HepG2 (cell line): ENCODE measurements around the gene EVA1C. TPM values are rescaled to one million over a fixed set of nuclear protein-coding genes. Genes with fewer than 3 reads are reported as not detected.

ENCODE experiments used
- ATF7 ChIP-seq, 2 experiments: fragments of 450-650 bp in 1 of 2; sonication (generic) in 1 of 2; formaldehyde crosslinking in 1 of 2; IDR thresholded peaks; 2 replicates each; pipeline versions ENCODE4 v1.4.0 to v1.6.1; 2016 to 2020; ENCODE audit warnings: antibody characterized with exemption in 1 of 2, mild to moderate bottlenecking in 1 of 2, missing genetic modification reagents in 1 of 2
- BRCA1 ChIP-seq: sonication (generic); formaldehyde crosslinking; IDR thresholded peaks from 2 replicates; pipeline ENCODE4 v1.4.0; 2020; ENCODE audit warnings: missing genetic modification reagents
- CBX2 ChIP-seq, 2 experiments: fragments of 200-600 bp in 1 of 2; sonication (generic); formaldehyde crosslinking in 1 of 2; IDR thresholded peaks; 2 replicates each; pipeline versions ENCODE4 v1.7.0 to v1.8.1; 2018 to 2022; ENCODE audit warnings: low read depth in 2 of 2, low read length in 1 of 2, mild to moderate bottlenecking in 1 of 2, missing genetic modification reagents in 1 of 2
- FOSL2 ChIP-seq: sonication (generic); formaldehyde crosslinking; IDR thresholded peaks from 2 replicates; pipeline ENCODE4 v1.4.0; 2020; ENCODE audit warnings: missing genetic modification reagents
- FOXP4 ChIP-seq: sonication (generic); formaldehyde crosslinking; IDR thresholded peaks from 2 replicates; pipeline ENCODE4 v1.4.0; 2020; ENCODE audit warnings: missing genetic modification reagents
- NFKB2 ChIP-seq: sonication (generic); formaldehyde crosslinking; IDR thresholded peaks from 2 replicates; pipeline ENCODE4 v1.4.0; 2020; ENCODE audit warnings: missing genetic modification reagents, borderline replicate concordance
- NONO ChIP-seq, 2 experiments: fragments of 450-650 bp in 1 of 2; sonication (generic) in 1 of 2; formaldehyde crosslinking in 1 of 2; IDR thresholded peaks in 1 of 2; conservative IDR thresholded peaks in 1 of 2; 2 replicates each; pipeline versions ENCODE4 v1.6.1 to v1.8.0; 2017 to 2022; ENCODE audit warnings: mild to moderate bottlenecking in 1 of 2, missing genetic modification reagents in 1 of 2, moderate library complexity in 1 of 2
- NR3C1 ChIP-seq: sonication (generic); formaldehyde crosslinking; IDR thresholded peaks from 2 replicates; pipeline ENCODE4 v1.4.0; 2020; ENCODE audit warnings: missing genetic modification reagents
- ZNF432 ChIP-seq: sonication (generic); formaldehyde crosslinking; IDR thresholded peaks from 2 replicates; pipeline ENCODE4 v1.5.0; 2020; ENCODE audit warnings: missing genetic modification reagents, mild to moderate bottlenecking, borderline replicate concordance
- ZNF552 ChIP-seq: sonication (generic); formaldehyde crosslinking; IDR thresholded peaks from 2 replicates; pipeline ENCODE4 v1.9.0; 2022; ENCODE audit warnings: missing genetic modification reagents, mild to moderate bottlenecking, borderline replicate concordance
- polyA plus RNA-seq, 8 experiments: library from polyadenylated mRNA; depleted of rRNA in 3 of 8; stranded (reverse) in 7 of 8; unstranded in 1 of 8; fragments of >200 nt; fragmentation: Illumina TruSeq in 4 of 8; extraction: Trizol in 4 of 8; gene quantifications; 2 replicates each; pipeline versions ENCODE4 v1.2.1 to v1.2.3, GENCODE V29; 2011 to 2016; ENCODE audit warnings: low read depth in 4 of 8, missing spikeins in 1 of 8, mixed read lengths in 1 of 8; ENCODE audit not compliant: insufficient read depth in 1 of 8
- total RNA-seq, 5 experiments: library from RNA; depleted of rRNA; stranded (reverse); fragments of >200 nt; fragmentation: Illumina TruSeq; extraction: Trizol; gene quantifications; 2 replicates each; pipeline ENCODE4 v1.2.3, GENCODE V29; 2016; ENCODE audit warnings: low read depth in 1 of 5
- TF ChIP-seq, protein P1 (sequence below): sonication (generic); formaldehyde crosslinking; IDR thresholded peaks from 2 replicates; pipeline ENCODE4; 2020; ENCODE audit warnings: missing genetic modification reagents, mild to moderate bottlenecking, borderline replicate concordance
- TF ChIP-seq, protein P2 (sequence below): IDR thresholded peaks from 2 replicates; pipeline ENCODE4 v1.6.1; 2016; ENCODE audit warnings: control low read depth

The EVA1C gene
- total and polyA plus RNA-seq, 2 of the 13 experiments (the other 11 are each of a cell fraction or from before 2014, with no cell fraction given) = 0.29 to 0.34 TPM

GRCh38 chr21:32544697-32545096, 132.2 kb downstream of the EVA1C start (continued):
- TF ChIP-seq, protein P1, sequence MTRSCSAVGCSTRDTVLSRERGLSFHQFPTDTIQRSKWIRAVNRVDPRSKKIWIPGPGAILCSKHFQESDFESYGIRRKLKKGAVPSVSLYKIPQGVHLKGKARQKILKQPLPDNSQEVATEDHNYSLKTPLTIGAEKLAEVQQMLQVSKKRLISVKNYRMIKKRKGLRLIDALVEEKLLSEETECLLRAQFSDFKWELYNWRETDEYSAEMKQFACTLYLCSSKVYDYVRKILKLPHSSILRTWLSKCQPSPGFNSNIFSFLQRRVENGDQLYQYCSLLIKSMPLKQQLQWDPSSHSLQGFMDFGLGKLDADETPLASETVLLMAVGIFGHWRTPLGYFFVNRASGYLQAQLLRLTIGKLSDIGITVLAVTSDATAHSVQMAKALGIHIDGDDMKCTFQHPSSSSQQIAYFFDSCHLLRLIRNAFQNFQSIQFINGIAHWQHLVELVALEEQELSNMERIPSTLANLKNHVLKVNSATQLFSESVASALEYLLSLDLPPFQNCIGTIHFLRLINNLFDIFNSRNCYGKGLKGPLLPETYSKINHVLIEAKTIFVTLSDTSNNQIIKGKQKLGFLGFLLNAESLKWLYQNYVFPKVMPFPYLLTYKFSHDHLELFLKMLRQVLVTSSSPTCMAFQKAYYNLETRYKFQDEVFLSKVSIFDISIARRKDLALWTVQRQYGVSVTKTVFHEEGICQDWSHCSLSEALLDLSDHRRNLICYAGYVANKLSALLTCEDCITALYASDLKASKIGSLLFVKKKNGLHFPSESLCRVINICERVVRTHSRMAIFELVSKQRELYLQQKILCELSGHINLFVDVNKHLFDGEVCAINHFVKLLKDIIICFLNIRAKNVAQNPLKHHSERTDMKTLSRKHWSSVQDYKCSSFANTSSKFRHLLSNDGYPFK (CRISPR knock-in tag) = no peak
- TF ChIP-seq NFKB2 (CRISPR knock-in tag) (no peak), BRCA1 (CRISPR knock-in tag) (no peak), CBX2 (IDR thresholded peaks at IDR 0.05; ENCODE audit: low read depth, low read length) (no peak), CBX2 (CRISPR knock-in tag; IDR thresholded peaks at IDR 0.05; ENCODE audit: low read depth) (no peak), ZNF552 (CRISPR knock-in tag) (no peak), NR3C1 (CRISPR knock-in tag) (no peak), FOSL2 (CRISPR knock-in tag) (no peak), FOXP4 (CRISPR knock-in tag) (no peak), NONO (IDR thresholded peaks at IDR 0.05) (no peak), NONO (CRISPR knock-in tag; conservative IDR thresholded peaks at IDR 0.05) (no peak), ATF7 (IDR thresholded peaks at IDR 0.05) (no peak), ATF7 (CRISPR knock-in tag; IDR thresholded peaks at IDR 0.05) (no peak), ZNF432 (CRISPR knock-in tag) (no peak)
- TF ChIP-seq, protein P2, sequence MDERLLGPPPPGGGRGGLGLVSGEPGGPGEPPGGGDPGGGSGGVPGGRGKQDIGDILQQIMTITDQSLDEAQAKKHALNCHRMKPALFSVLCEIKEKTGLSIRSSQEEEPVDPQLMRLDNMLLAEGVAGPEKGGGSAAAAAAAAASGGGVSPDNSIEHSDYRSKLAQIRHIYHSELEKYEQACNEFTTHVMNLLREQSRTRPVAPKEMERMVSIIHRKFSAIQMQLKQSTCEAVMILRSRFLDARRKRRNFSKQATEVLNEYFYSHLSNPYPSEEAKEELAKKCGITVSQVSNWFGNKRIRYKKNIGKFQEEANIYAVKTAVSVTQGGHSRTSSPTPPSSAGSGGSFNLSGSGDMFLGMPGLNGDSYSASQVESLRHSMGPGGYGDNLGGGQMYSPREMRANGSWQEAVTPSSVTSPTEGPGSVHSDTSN (CRISPR knock-in tag) = no peak
- TF ChIP-seq, all 625 proteins: peak for 0
